MCF 10A (cell line): Measurements from ENCODE around the gene MARCO. TPM values are rescaled to one million over a fixed set of nuclear protein-coding genes. Genes with fewer than 3 reads are reported as not detected.

Source experiments
- BruUV-seq: library from RNA; stranded (reverse); fragments of 400-500 nt; replicated peaks from 2 replicates; lab custom pipeline; 2021; lab: Mats Ljungman, UMichigan
- CTCF ChIA-PET: fragments of 300-600 bp; sonication (Branson Sonifier 250); formaldehyde crosslinking; extraction: SDS; loops from one replicate; lab custom pipeline; 2021; ENCODE audit warnings: antibody characterized with exemption, inconsistent platforms; lab: Yijun Ruan, JAX
- POLR2A ChIA-PET: fragments of 300-600, 350-650 bp; sonication (Branson Sonifier 250); formaldehyde crosslinking; extraction: SDS; loops from one replicate; lab custom pipeline; 2020; ENCODE audit warnings: antibody characterized with exemption, inconsistent platforms; lab: Yijun Ruan, JAX
- DNase-seq: peaks from one replicate; pipeline ENCODE4 v3.0.0-alpha.2; 2018; ENCODE audit not compliant: unreplicated experiment
- H3K27ac Mint-ChIP-seq: one replicate; pipeline ENCODE4 v1.8.0; 2022; ENCODE audit warnings: mild to moderate bottlenecking, low read depth, mixed read lengths; ENCODE audit not compliant: unreplicated experiment
- H3K27me3 Mint-ChIP-seq: one replicate; pipeline ENCODE4 v1.8.0; 2022; ENCODE audit warnings: mixed read lengths; ENCODE audit not compliant: insufficient read depth, unreplicated experiment
- H3K36me3 Mint-ChIP-seq: one replicate; pipeline ENCODE4 v1.8.0; 2022; ENCODE audit warnings: mild to moderate bottlenecking, moderate library complexity, mixed read lengths; ENCODE audit not compliant: insufficient read depth, unreplicated experiment
- H3K4me1 Mint-ChIP-seq: one replicate; pipeline ENCODE4 v1.8.0; 2022; ENCODE audit warnings: mixed read lengths; ENCODE audit not compliant: insufficient read depth, unreplicated experiment
- H3K4me3 Mint-ChIP-seq: one replicate; pipeline ENCODE4 v1.8.0; 2022; ENCODE audit warnings: mild to moderate bottlenecking, moderate library complexity, mixed read lengths; ENCODE audit not compliant: unreplicated experiment
- H3K9me3 Mint-ChIP-seq: one replicate; pipeline ENCODE4 v1.8.0; 2022; ENCODE audit warnings: mixed read lengths; ENCODE audit not compliant: unreplicated experiment
- CTCF ChIP-seq: fragments of 200-600 bp; IDR thresholded peaks from one replicate; pipeline ENCODE4 v1.8.0; 2022; ENCODE audit warnings: antibody characterized with exemption, mild to moderate bottlenecking; ENCODE audit not compliant: unreplicated experiment
- intact Hi-C: fragments of 100-400 bp; cut with micrococcal nuclease; formaldehyde crosslinking; loops from 2 replicates; pipeline ENCODE4 v1.14.1; 2022
- total RNA-seq: library from RNA; stranded (reverse); gene quantifications from 2 replicates; pipeline ENCODE4 v1.2.3, GENCODE V29; 2022

The MARCO gene
- total RNA-seq, 1 experiment from 2014 or later = 1.5 TPM

- intact Hi-C loops = no loop called here
- no peaks in the 10 kb centered on the region for H3K36me3 Mint-ChIP-seq
- ChIA-PET POLR2A (no interaction called here), CTCF (no interaction called here)
- H3K4me3 Mint-ChIP-seq = no peak overlapping the region
- H3K4me1 Mint-ChIP-seq = no peaks in the 10 kb centered on the region
- DNase-seq = no peak
- no peaks in the 10 kb centered on the region for H3K9me3 Mint-ChIP-seq
- no peak overlapping the region for H3K27ac Mint-ChIP-seq
- BruUV-seq = no TSS peak
- H3K27me3 Mint-ChIP-seq = peaks cover 18% of the 10 kb centered on the region
- TF ChIP-seq CTCF = no peak
Measured at GRCh38 chr2:119024568-119024967, 82.6 kb downstream of the MARCO start.

- no peaks in the 10 kb centered on the region for H3K36me3 Mint-ChIP-seq
- no peaks in the 10 kb centered on the region for H3K9me3 Mint-ChIP-seq
- H3K4me3 Mint-ChIP-seq = no peak overlapping the region
- DNase-seq = no peak
- intact Hi-C loops = loop anchor here (5.0 kb wide), 2 partner anchors 147 to 267 kb away; no protein-coding TSS in a partner anchor
- ChIA-PET CTCF (no interaction called here), POLR2A (no interaction called here)
- TF ChIP-seq CTCF = no peak
- no peak overlapping the region for H3K27ac Mint-ChIP-seq
- no TSS peak for BruUV-seq
- H3K27me3 Mint-ChIP-seq = peaks cover 21% of the 10 kb centered on the region
- no peaks in the 10 kb centered on the region for H3K4me1 Mint-ChIP-seq
Measured at GRCh38 chr2:119025013-119025412, 83.0 kb downstream of the MARCO start.

- no peak overlapping the region for H3K27ac Mint-ChIP-seq
- no peak overlapping the region for H3K4me3 Mint-ChIP-seq
- no peaks in the 10 kb centered on the region for H3K4me1 Mint-ChIP-seq
- no peaks in the 10 kb centered on the region for H3K9me3 Mint-ChIP-seq
- ChIA-PET POLR2A (no interaction called here), CTCF (interaction anchor here (1.1 to 2.0 kb wide), 4 partner anchors 9 to 240 kb away, joined by 3 to 6 read pairs (median 6); no protein-coding TSS in a partner anchor)
- H3K27me3 Mint-ChIP-seq = peaks cover 29% of the 10 kb centered on the region
- no peaks in the 10 kb centered on the region for H3K36me3 Mint-ChIP-seq
- intact Hi-C loops = loop anchor here (5.0 kb wide), 2 partner anchors 146 to 266 kb away; no protein-coding TSS in a partner anchor
- no peak for TF ChIP-seq CTCF
- no peak for DNase-seq
- no TSS peak for BruUV-seq
Measured at GRCh38 chr2:119025762-119026351, 83.9 kb downstream of the MARCO start.

- Mint-ChIP-seq H3K9me3 (no peaks in the 10 kb centered on the region), H3K27me3 (peaks cover 39% of the 10 kb centered on the region), H3K4me1 (no peaks in the 10 kb centered on the region), H3K36me3 (no peaks in the 10 kb centered on the region), H3K4me3 (no peak overlapping the region), H3K27ac (no peak overlapping the region)
- TF ChIP-seq CTCF = no peak
- BruUV-seq = no TSS peak
- DNase-seq = no peak
- intact Hi-C loops = loop anchor here (5.0 kb wide), 2 partner anchors 145 to 265 kb away; no protein-coding TSS in a partner anchor
- POLR2A ChIA-PET = no interaction called here
- CTCF ChIA-PET = interaction anchor here (0.6 to 2.0 kb wide), 7 partner anchors 8 to 450 kb away, joined by 3 to 6 read pairs (median 3); no protein-coding TSS in a partner anchor
Measured at GRCh38 chr2:119026890-119027289, 84.9 kb downstream of the MARCO start.
